DND-41 (cell line): ENCODE results near the gene KRTAP12-2.
"Not testable (repeated sequence)": the region's sequence is repeated elsewhere in the genome, so short reads cannot be mapped to it uniquely, and the experiment has no call there.

Experiments used
- ATAC-seq: fragments of 200-7000 bp; cut with Tn5 transposase; 3 replicates; pipeline ENCODE4 v1.9.1; 2021; ENCODE audit warnings: low read depth; ENCODE audit not compliant: insufficient read depth
- DNase-seq: peaks from one replicate; pipeline ENCODE4 v3.0.0-alpha.2; 2020
- H2AFZ ChIP-seq: 2 replicates; pipeline ENCODE4 v1.6.0; 2012; ENCODE audit warnings: low read depth, low read length
- H3K27ac ChIP-seq: 2 replicates; pipeline ENCODE4 v1.5.1; 2012; ENCODE audit warnings: low read length, inconsistent platforms
- H3K27me3 ChIP-seq: fragments of 200-600 bp; sonication (generic); 2 replicates; pipeline ENCODE4 v1.6.0; 2012; ENCODE audit warnings: low read length, mild to moderate bottlenecking, inconsistent platforms; ENCODE audit not compliant: insufficient read depth, poor library complexity
- H3K36me3 ChIP-seq: 2 replicates; pipeline ENCODE4 v1.5.1; 2012; ENCODE audit warnings: low read length, inconsistent platforms; ENCODE audit not compliant: insufficient read depth
- H3K4me1 ChIP-seq: 2 replicates; pipeline ENCODE4 v1.5.1; 2012; ENCODE audit warnings: mild to moderate bottlenecking, low read length; ENCODE audit not compliant: insufficient read depth
- H3K4me2 ChIP-seq: 2 replicates; pipeline ENCODE4 v1.6.0; 2012; ENCODE audit warnings: mild to moderate bottlenecking, moderate library complexity, low read length, inconsistent platforms; ENCODE audit not compliant: insufficient read depth
- H3K4me3 ChIP-seq, 2 experiments: fragments of 200-600 bp in 1 of 2; shearing (Covaris generic) in 1 of 2; 2 replicates each; pipeline ENCODE4 v1.5.1; 2012 to 2016; ENCODE audit warnings: inconsistent platforms in 2 of 2, low read length in 2 of 2, mild to moderate bottlenecking in 2 of 2, low read depth in 1 of 2, moderate library complexity in 1 of 2
- H3K79me2 ChIP-seq: 2 replicates; pipeline ENCODE4 v1.6.0; 2012; ENCODE audit warnings: low read length, inconsistent platforms; ENCODE audit not compliant: insufficient read depth
- H3K9ac ChIP-seq: 2 replicates; pipeline ENCODE4 v1.6.0; 2012; ENCODE audit warnings: low read depth, mild to moderate bottlenecking, inconsistent platforms, low read length, moderate library complexity
- H3K9me3 ChIP-seq: 2 replicates; pipeline ENCODE4 v1.5.1; 2012; ENCODE audit warnings: low read length, moderate library complexity, mild to moderate bottlenecking, inconsistent platforms; ENCODE audit not compliant: insufficient read depth, severe bottlenecking
- H4K20me1 ChIP-seq: 2 replicates; pipeline ENCODE4 v1.6.0; 2012; ENCODE audit warnings: low read length; ENCODE audit not compliant: insufficient read depth
- CTCF ChIP-seq: IDR thresholded peaks from 2 replicates; pipeline ENCODE4 v1.5.1; 2012; ENCODE audit warnings: borderline replicate concordance, low read length, moderate library complexity, mild to moderate bottlenecking; ENCODE audit not compliant: poor library complexity, severe bottlenecking; ENCODE audit errors: extremely low read depth
- EZH2 ChIP-seq: IDR thresholded peaks from 3 replicates; pipeline ENCODE4 v1.6.1; 2012; ENCODE audit warnings: borderline replicate concordance, low read depth, mild to moderate bottlenecking, moderate library complexity, low read length, inconsistent platforms; ENCODE audit not compliant: severe bottlenecking

KRTAP12-2 gene

GRCh38 chr21:44686000-44686781 lies 19.5 kb upstream of the KRTAP12-2 start:
- DNase-seq = no peak
- ATAC-seq = no peak
- H3K27me3 ChIP-seq = no peaks in the 10 kb centered on the region

GRCh38 chr21:44685050-44685449 lies 18.3 kb upstream of the KRTAP12-2 start:
- not testable (repeated sequence) for H3K9ac ChIP-seq, H3K9me3 ChIP-seq, H3K4me1 ChIP-seq, ATAC-seq, H3K79me2 ChIP-seq, H4K20me1 ChIP-seq, H3K27ac ChIP-seq, H3K36me3 ChIP-seq, H3K27me3 ChIP-seq, H2AFZ ChIP-seq, DNase-seq, H3K4me3 ChIP-seq, H3K4me2 ChIP-seq

More at GRCh38 chr21:44686000-44686781, 19.5 kb upstream of the KRTAP12-2 start:
- Histone ChIP-seq H3K36me3 (no peaks in the 10 kb centered on the region), H3K4me2 (no peak overlapping the region), H2AFZ (no peak overlapping the region), H4K20me1 (no peaks in the 10 kb centered on the region), H3K4me1 (no peaks in the 10 kb centered on the region), H3K9me3 (no peaks in the 10 kb centered on the region), H3K9ac (no peak overlapping the region), H3K79me2 (no peaks in the 10 kb centered on the region), H3K27ac (no peak overlapping the region), H3K4me3 (no peak overlapping the region)
- no peak for TF ChIP-seq CTCF
- TF ChIP-seq EZH2 = no peak

- H3K4me1 ChIP-seq = no peaks in the 10 kb centered on the region
- H4K20me1 ChIP-seq = no peaks in the 10 kb centered on the region
- H3K27me3 ChIP-seq = no peaks in the 10 kb centered on the region
Observed at GRCh38 chr21:44684483-44684882, 17.8 kb upstream of the KRTAP12-2 start.

More at GRCh38 chr21:44684483-44684882, 17.8 kb upstream of the KRTAP12-2 start:
- no peaks in the 10 kb centered on the region for H3K79me2 ChIP-seq
- H3K27ac ChIP-seq = no peak overlapping the region
- H3K9ac ChIP-seq = no peak overlapping the region
- H3K36me3 ChIP-seq = no peaks in the 10 kb centered on the region
- ATAC-seq (no peak), DNase-seq (no peak)
- H3K4me3 ChIP-seq = no peak overlapping the region
- H3K9me3 ChIP-seq = no peaks in the 10 kb centered on the region
- H2AFZ ChIP-seq = no peak overlapping the region
- TF ChIP-seq CTCF (no peak), EZH2 (no peak)
- no peak overlapping the region for H3K4me2 ChIP-seq
